HCT116 (cell line): ENCODE results near the gene ACOXL. TPM values are rescaled to one million over a fixed set of nuclear protein-coding genes. Genes with fewer than 3 reads are reported as not detected.

Experiments
- ATAC-seq: fragments of 200-7000 bp; cut with Tn5 transposase; 2 replicates; pipeline ENCODE4 v1.9.1; 2020; ENCODE audit warnings: mild to moderate bottlenecking, moderate library complexity
- BruUV-seq: library from RNA; stranded (reverse); fragments of 400-500 nt; replicated peaks from 2 replicates; lab custom pipeline; 2021; lab: Mats Ljungman, UMichigan
- CTCF ChIA-PET: fragments of 300-600 bp; sonication (Branson Sonifier 250); formaldehyde crosslinking; loops from one replicate; lab custom pipeline; 2021; ENCODE audit warnings: antibody characterized with exemption; lab: Charles Lee
- POLR2A ChIA-PET: fragments of 300-600, 350-600 bp; sonication (Branson Sonifier 250); formaldehyde crosslinking; loops from one replicate; lab custom pipeline; 2021; ENCODE audit warnings: antibody characterized with exemption; lab: Charles Lee
- RAD21 ChIA-PET, 2 experiments: fragments of 300-600 bp; sonication (Branson Sonifier 250); formaldehyde crosslinking; loops; one replicate each; lab custom pipeline; 2023; ENCODE audit warnings: low total read pairs in 2 of 2; ENCODE audit not compliant: uncharacterized antibody in 2 of 2, unreplicated experiment in 2 of 2, low non-redundant PET in 1 of 2; lab: Charles Lee
- DNase-seq: peaks from one replicate; pipeline ENCODE4 v3.0.0-alpha.2; 2010; ENCODE audit warnings: low read depth, low spot score
- H2AFZ ChIP-seq: fragments of 200-600 bp; shearing (Covaris generic), sonication (generic); 2 replicates; pipeline ENCODE4 v1.6.1; 2017; ENCODE audit warnings: low read depth, mixed run types, mixed read lengths, antibody characterized with exemption, low read length; ENCODE audit not compliant: poor library complexity, severe bottlenecking
- H3K27ac ChIP-seq: 2 replicates; pipeline ENCODE4 v1.5.1; 2012; ENCODE audit warnings: low read depth, low read length
- H3K27me3 ChIP-seq: fragments of 200-600 bp; sonication (generic); 2 replicates; pipeline ENCODE4 v1.6.1; 2016; ENCODE audit warnings: mixed run types, low read length, mixed read lengths; ENCODE audit not compliant: insufficient read depth
- H3K36me3 ChIP-seq, 2 experiments: fragments of 200-500 bp in 1 of 2; fragments of 200-600 bp in 1 of 2; sonication (Bioruptor generic) in 1 of 2; sonication (generic) in 1 of 2; 2 replicates each; pipeline versions ENCODE4 v1.5.1 to v1.6.1; 2014 to 2016; ENCODE audit warnings: low read length in 2 of 2, inconsistent platforms in 1 of 2, mixed read lengths in 1 of 2, mixed run types in 1 of 2; ENCODE audit not compliant: insufficient read depth in 2 of 2, control insufficient read depth in 1 of 2
- H3K4me1 ChIP-seq, 2 experiments: fragments of 200-600 bp in 1 of 2; sonication (generic) in 1 of 2; 2 replicates each; pipeline versions ENCODE4 v1.5.1 to v1.6.1; 2012 to 2017; ENCODE audit warnings: low read length in 2 of 2, inconsistent platforms in 1 of 2, mild to moderate bottlenecking in 1 of 2, mixed read lengths in 1 of 2, mixed run types in 1 of 2, moderate library complexity in 1 of 2; ENCODE audit not compliant: insufficient read depth in 2 of 2, control insufficient read depth in 1 of 2
- H3K4me2 ChIP-seq: fragments of 200-600 bp; sonication (generic); 2 replicates; pipeline ENCODE4 v1.6.1; 2017; ENCODE audit warnings: mixed run types, low read length, mixed read lengths
- H3K4me3 ChIP-seq, 2 experiments: fragments of 200-600 bp in 1 of 2; sonication (generic) in 1 of 2; replicated peaks in 1 of 2; 2 replicates each; pipeline ENCODE4 v1.5.1; 2011 to 2016; ENCODE audit warnings: low read length in 2 of 2, control low read depth in 1 of 2, low read depth in 1 of 2, mild to moderate bottlenecking in 1 of 2, mixed read lengths in 1 of 2, mixed run types in 1 of 2
- H3K79me2 ChIP-seq: fragments of 200-600 bp; sonication (generic); 2 replicates; pipeline ENCODE4 v1.6.1; 2017; ENCODE audit warnings: mild to moderate bottlenecking, mixed run types, low read length, moderate library complexity, mixed read lengths; ENCODE audit not compliant: insufficient read depth
- H3K9ac ChIP-seq: fragments of 200-600 bp; sonication (generic); 2 replicates; pipeline ENCODE4 v1.6.1; 2016; ENCODE audit warnings: low read length, mixed read lengths
- H3K9me2 ChIP-seq: fragments of 200-600 bp; sonication (generic), shearing (Covaris generic); 2 replicates; pipeline ENCODE4 v1.6.1; 2017; ENCODE audit warnings: mixed run types, mild to moderate bottlenecking, moderate library complexity; ENCODE audit not compliant: insufficient read depth
- H3K9me3 ChIP-seq, 2 experiments: fragments of 200-500 bp in 1 of 2; fragments of 200-600 bp in 1 of 2; sonication (Bioruptor generic) in 1 of 2; sonication (generic) in 1 of 2; 2 replicates each; pipeline ENCODE4 v1.6.1; 2014 to 2017; ENCODE audit warnings: low read length in 2 of 2, mixed read lengths in 2 of 2, inconsistent platforms in 1 of 2, low read depth in 1 of 2, mild to moderate bottlenecking in 1 of 2, mixed run types in 1 of 2, moderate library complexity in 1 of 2; ENCODE audit not compliant: control insufficient read depth in 1 of 2, insufficient read depth in 1 of 2
- H4K20me1 ChIP-seq: fragments of 200-600 bp; sonication (generic), shearing (Covaris generic); 2 replicates; pipeline ENCODE4 v1.6.1; 2017; ENCODE audit warnings: mixed run types, mild to moderate bottlenecking, moderate library complexity; ENCODE audit not compliant: insufficient read depth
- CBX3 ChIP-seq: IDR thresholded peaks from 2 replicates; pipeline ENCODE4 v1.6.1; 2012; ENCODE audit warnings: low read depth
- CEBPB ChIP-seq: IDR thresholded peaks from 2 replicates; pipeline ENCODE4 v1.6.1; 2012; ENCODE audit warnings: low read depth
- EGR1 ChIP-seq: IDR thresholded peaks from 2 replicates; pipeline ENCODE4 v1.6.1; 2012; ENCODE audit warnings: low read depth
- EZH2 ChIP-seq: fragments of 200-600 bp; sonication (generic); IDR thresholded peaks from 2 replicates; pipeline ENCODE4 v1.6.1; 2017; ENCODE audit warnings: antibody characterized with exemption, mixed run types
- EZH2phosphoT487 ChIP-seq: fragments of 200-600 bp; IDR thresholded peaks from 2 replicates; pipeline ENCODE4 v1.6.1; 2018; ENCODE audit warnings: antibody characterized with exemption, borderline replicate concordance
- FOSL1 ChIP-seq: IDR thresholded peaks from 2 replicates; pipeline ENCODE4 v1.6.1; 2012; ENCODE audit warnings: low read depth
- POLR2A ChIP-seq: IDR thresholded peaks from 2 replicates; pipeline ENCODE4 v1.7.0; 2011; ENCODE audit warnings: borderline replicate concordance; ENCODE audit not compliant: insufficient read depth, insufficient read length; ENCODE audit errors: extremely low read depth
- POLR2AphosphoS5 ChIP-seq: IDR thresholded peaks from 2 replicates; pipeline ENCODE4 v1.6.1; 2011; ENCODE audit warnings: mild to moderate bottlenecking, low read depth, low read length, moderate library complexity
- RAD21 ChIP-seq: IDR thresholded peaks from 2 replicates; pipeline ENCODE4 v1.6.1; 2012; ENCODE audit warnings: low read depth, mild to moderate bottlenecking
- SIN3A ChIP-seq: IDR thresholded peaks from 2 replicates; pipeline ENCODE4 v1.6.1; 2012; ENCODE audit warnings: low read depth
- SRF ChIP-seq: IDR thresholded peaks from 2 replicates; pipeline ENCODE4 v1.6.1; 2012; ENCODE audit warnings: low read depth
- ZFX ChIP-seq: fragments of 450-650 bp; IDR thresholded peaks from 2 replicates; pipeline ENCODE4 v1.6.1; 2017
- intact Hi-C: fragments of 100-400 bp; cut with micrococcal nuclease; formaldehyde crosslinking; loops from 2 replicates; pipeline ENCODE4 v1.10.0; 2022
- total RNA-seq: library from RNA; stranded (reverse); gene quantifications from one replicate; pipeline ENCODE4 v1.2.1, GENCODE V29; 2021; ENCODE audit not compliant: unreplicated experiment
- TF ChIP-seq, protein P1 (sequence below), 3 experiments: fragments of 200-600 bp in 1 of 3; sonication (generic) in 1 of 3; IDR thresholded peaks in 2 of 3; conservative IDR thresholded peaks in 1 of 3; 2 replicates each; pipeline ENCODE4 v1.5.1; 2012 to 2017; ENCODE audit warnings: low read depth in 2 of 3, low read length in 2 of 3, antibody characterized with exemption in 1 of 3, borderline replicate concordance in 1 of 3, control low read depth in 1 of 3, mild to moderate bottlenecking in 1 of 3, mixed read lengths in 1 of 3, mixed run types in 1 of 3, moderate library complexity in 1 of 3; ENCODE audit not compliant: insufficient read depth in 1 of 3
- TF ChIP-seq, protein P2 (sequence below): IDR thresholded peaks from 2 replicates; pipeline ENCODE4 v1.6.1; 2011; ENCODE audit warnings: mild to moderate bottlenecking, low read length, moderate library complexity; ENCODE audit not compliant: insufficient replicate concordance; ENCODE audit errors: extremely low read depth
- TF ChIP-seq, protein P3 (sequence below): IDR thresholded peaks from 2 replicates; pipeline ENCODE4 v1.6.1; 2012

The ACOXL gene
- total RNA-seq, 1 experiment from 2014 or later = 5.5 TPM

GRCh38 chr2:110729106-110729505, 3.3 kb upstream of the ACOXL start:
- H3K9me3 ChIP-seq = no peaks in the 10 kb centered on the region
- no peak overlapping the region for H3K4me2 ChIP-seq
- H4K20me1 ChIP-seq = no peaks in the 10 kb centered on the region
- RAD21 ChIA-PET = no interaction called here
- H3K4me1 ChIP-seq = peaks cover 10 to 28% of the 10 kb centered on the region in 2 experiments; a peak in 2 of 4 replicates
- no TSS peak for BruUV-seq
- H3K36me3 ChIP-seq = no peaks in the 10 kb centered on the region
- POLR2A ChIA-PET = no interaction called here
- H3K79me2 ChIP-seq = no peaks in the 10 kb centered on the region
- H3K9me2 ChIP-seq = no peaks in the 10 kb centered on the region
- no peak overlapping the region for H3K27ac ChIP-seq
- DNase-seq (no peak), ATAC-seq (no peak)
- no peaks in the 10 kb centered on the region for H3K27me3 ChIP-seq
- no peak for TF ChIP-seq CEBPB
- TF ChIP-seq SIN3A = no peak
- TF ChIP-seq, protein P1, sequence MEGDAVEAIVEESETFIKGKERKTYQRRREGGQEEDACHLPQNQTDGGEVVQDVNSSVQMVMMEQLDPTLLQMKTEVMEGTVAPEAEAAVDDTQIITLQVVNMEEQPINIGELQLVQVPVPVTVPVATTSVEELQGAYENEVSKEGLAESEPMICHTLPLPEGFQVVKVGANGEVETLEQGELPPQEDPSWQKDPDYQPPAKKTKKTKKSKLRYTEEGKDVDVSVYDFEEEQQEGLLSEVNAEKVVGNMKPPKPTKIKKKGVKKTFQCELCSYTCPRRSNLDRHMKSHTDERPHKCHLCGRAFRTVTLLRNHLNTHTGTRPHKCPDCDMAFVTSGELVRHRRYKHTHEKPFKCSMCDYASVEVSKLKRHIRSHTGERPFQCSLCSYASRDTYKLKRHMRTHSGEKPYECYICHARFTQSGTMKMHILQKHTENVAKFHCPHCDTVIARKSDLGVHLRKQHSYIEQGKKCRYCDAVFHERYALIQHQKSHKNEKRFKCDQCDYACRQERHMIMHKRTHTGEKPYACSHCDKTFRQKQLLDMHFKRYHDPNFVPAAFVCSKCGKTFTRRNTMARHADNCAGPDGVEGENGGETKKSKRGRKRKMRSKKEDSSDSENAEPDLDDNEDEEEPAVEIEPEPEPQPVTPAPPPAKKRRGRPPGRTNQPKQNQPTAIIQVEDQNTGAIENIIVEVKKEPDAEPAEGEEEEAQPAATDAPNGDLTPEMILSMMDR (IDR thresholded peaks at IDR 0.05 in 2 of 3, conservative IDR thresholded peaks at IDR 0.05 in 1 of 3; ENCODE audit: borderline replicate concordance in 1 of 3, insufficient read depth in 1 of 3, low read depth in 2 of 3, low read length in 2 of 3) = no peak
- TF ChIP-seq RAD21 = no peak
- TF ChIP-seq FOSL1 = no peak
- no peak for TF ChIP-seq SRF
- TF ChIP-seq ZFX = no peak
- no peak for TF ChIP-seq POLR2A
- no peak for TF ChIP-seq EZH2
- TF ChIP-seq EGR1 = no peak
- TF ChIP-seq, protein P2, sequence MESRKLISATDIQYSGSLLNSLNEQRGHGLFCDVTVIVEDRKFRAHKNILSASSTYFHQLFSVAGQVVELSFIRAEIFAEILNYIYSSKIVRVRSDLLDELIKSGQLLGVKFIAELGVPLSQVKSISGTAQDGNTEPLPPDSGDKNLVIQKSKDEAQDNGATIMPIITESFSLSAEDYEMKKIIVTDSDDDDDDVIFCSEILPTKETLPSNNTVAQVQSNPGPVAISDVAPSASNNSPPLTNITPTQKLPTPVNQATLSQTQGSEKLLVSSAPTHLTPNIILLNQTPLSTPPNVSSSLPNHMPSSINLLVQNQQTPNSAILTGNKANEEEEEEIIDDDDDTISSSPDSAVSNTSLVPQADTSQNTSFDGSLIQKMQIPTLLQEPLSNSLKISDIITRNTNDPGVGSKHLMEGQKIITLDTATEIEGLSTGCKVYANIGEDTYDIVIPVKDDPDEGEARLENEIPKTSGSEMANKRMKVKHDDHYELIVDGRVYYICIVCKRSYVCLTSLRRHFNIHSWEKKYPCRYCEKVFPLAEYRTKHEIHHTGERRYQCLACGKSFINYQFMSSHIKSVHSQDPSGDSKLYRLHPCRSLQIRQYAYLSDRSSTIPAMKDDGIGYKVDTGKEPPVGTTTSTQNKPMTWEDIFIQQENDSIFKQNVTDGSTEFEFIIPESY = no peak
- TF ChIP-seq, protein P3, sequence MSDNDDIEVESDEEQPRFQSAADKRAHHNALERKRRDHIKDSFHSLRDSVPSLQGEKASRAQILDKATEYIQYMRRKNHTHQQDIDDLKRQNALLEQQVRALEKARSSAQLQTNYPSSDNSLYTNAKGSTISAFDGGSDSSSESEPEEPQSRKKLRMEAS = no peak
- no peak for TF ChIP-seq POLR2AphosphoS5
- TF ChIP-seq CBX3 = no peak
- TF ChIP-seq EZH2phosphoT487 = no peak
- no peak overlapping the region for H2AFZ ChIP-seq
- intact Hi-C loops = no loop called here
- no peak overlapping the region for H3K9ac ChIP-seq
- CTCF ChIA-PET = no interaction called here
- H3K4me3 ChIP-seq = no peak overlapping the region
